Omental fat pad (tissue), 4 donors: ENCODE measurements around the gene MAST1. TPM values are rescaled to one million over a fixed set of nuclear protein-coding genes. Genes with fewer than 3 reads are reported as not detected.

Experiments used
- ATAC-seq: fragments of 150-250 bp; one replicate; pipeline ENCODE4 v1.9.1; 2016; ENCODE audit warnings: mild to moderate bottlenecking, moderate library complexity; ENCODE audit not compliant: low FRiP score
- DNase-seq: peaks from one replicate; pipeline ENCODE4 v3.0.0-alpha.2; 2019; ENCODE audit warnings: low spot score
- total RNA-seq, 4 donors: library from RNA; depleted of rRNA; stranded (reverse); fragments of >200 nt; gene quantifications; one replicate each; pipeline ENCODE4 v1.1.0, GENCODE V29; 2016
- TF ChIP-seq, protein P1 (sequence below), 3 donors: fragments of 450-650 bp; IDR thresholded peaks; one replicate each; pipeline ENCODE4 v1.5.1; 2016 to 2017; ENCODE audit warnings: antibody characterized with exemption in 3 of 3, mild to moderate bottlenecking in 3 of 3, moderate library complexity in 2 of 3

The MAST1 gene
- total RNA-seq, result not detected

GRCh38 chr19:12838182-12838885, at the start of gene MAST1:
MAST1 (plus strand) TSS chr19:12838515; CDS start chr19:12838573, 58 bp downstream.
- ATAC-seq (no peak), DNase-seq (no peak)
- TF ChIP-seq, protein P1, sequence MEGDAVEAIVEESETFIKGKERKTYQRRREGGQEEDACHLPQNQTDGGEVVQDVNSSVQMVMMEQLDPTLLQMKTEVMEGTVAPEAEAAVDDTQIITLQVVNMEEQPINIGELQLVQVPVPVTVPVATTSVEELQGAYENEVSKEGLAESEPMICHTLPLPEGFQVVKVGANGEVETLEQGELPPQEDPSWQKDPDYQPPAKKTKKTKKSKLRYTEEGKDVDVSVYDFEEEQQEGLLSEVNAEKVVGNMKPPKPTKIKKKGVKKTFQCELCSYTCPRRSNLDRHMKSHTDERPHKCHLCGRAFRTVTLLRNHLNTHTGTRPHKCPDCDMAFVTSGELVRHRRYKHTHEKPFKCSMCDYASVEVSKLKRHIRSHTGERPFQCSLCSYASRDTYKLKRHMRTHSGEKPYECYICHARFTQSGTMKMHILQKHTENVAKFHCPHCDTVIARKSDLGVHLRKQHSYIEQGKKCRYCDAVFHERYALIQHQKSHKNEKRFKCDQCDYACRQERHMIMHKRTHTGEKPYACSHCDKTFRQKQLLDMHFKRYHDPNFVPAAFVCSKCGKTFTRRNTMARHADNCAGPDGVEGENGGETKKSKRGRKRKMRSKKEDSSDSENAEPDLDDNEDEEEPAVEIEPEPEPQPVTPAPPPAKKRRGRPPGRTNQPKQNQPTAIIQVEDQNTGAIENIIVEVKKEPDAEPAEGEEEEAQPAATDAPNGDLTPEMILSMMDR (IDR thresholded peaks at IDR 0.05), result peak in 1 of 3 donors; percentile 2

- TF ChIP-seq, protein P1 (IDR thresholded peaks at IDR 0.05), result no peak
- DNase-seq (no peak), ATAC-seq (no peak)
Observed at GRCh38 chr19:12788682-12789097, 49.6 kb upstream of the MAST1 start.

- ATAC-seq, result no peak
- TF ChIP-seq, protein P1 (IDR thresholded peaks at IDR 0.05), result no peak
- DNase-seq, result no peak
Observed at GRCh38 chr19:12789098-12789903, 49.0 kb upstream of the MAST1 start.

- TF ChIP-seq, protein P1 (IDR thresholded peaks at IDR 0.05), result no peak
- DNase-seq (peak; percentile 84), ATAC-seq (peak; percentile 50)
Observed at GRCh38 chr19:12789904-12790619, 48.3 kb upstream of the MAST1 start.

DNA sequence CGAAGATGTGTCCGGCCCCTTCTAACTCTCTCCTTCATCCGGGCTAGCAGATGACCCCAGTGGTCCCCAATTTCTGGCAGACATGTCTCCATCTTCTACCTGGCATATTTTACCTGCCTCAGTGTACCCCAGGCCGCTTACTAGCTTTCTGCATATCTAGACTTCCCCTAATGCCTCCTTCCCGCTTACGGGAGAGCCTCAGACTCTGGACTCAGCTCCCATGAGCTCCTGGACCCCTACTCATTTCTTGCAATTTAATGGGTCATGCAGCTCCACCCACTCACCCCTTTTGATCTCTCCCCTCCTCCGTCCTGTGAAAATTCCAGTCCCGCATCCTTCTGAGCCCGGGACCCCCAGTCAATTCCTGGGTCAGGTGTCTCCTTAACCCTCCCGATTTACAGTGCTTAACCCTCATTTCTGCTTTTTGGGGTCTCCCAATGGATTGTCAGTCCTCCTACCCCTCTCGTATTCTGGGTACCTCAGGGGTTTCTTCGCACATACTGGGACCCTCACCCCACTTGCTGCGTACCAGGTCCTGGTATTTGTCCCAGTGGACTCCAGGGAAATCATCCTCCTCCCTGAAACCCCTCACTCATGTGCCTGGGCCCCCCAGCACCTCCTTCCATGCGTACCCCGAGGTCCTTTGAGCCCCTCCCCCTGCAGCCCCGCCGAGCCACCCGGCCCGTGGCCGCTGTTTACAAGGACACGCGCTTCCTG, 47.5 kb upstream of the MAST1 start:
- TF ChIP-seq, protein P1 (IDR thresholded peaks at IDR 0.05), result no peak
- DNase-seq, result no peak

DNA sequence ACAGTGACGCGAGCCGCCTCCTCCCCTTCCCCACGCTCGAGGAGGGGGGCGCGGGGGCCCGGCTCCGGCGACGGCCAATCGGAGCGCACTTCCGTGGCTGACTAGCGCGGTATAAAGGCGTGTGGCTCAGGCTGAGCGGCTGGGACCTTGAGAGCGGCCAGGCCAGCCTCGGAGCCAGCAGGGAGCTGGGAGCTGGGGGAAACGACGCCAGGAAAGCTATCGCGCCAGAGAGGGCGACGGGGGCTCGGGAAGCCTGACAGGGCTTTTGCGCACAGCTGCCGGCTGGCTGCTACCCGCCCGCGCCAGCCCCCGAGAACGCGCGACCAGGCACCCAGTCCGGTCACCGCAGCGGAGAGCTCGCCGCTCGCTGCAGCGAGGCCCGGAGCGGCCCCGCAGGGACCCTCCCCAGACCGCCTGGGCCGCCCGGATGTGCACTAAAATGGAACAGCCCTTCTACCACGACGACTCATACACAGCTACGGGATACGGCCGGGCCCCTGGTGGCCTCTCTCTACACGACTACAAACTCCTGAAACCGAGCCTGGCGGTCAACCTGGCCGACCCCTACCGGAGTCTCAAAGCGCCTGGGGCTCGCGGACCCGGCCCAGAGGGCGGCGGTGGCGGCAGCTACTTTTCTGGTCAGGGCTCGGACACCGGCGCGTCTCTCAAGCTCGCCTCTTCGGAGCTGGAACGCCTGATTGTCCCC, 46.8 kb upstream of the MAST1 start, which contains the start of gene JUNB:
Gene JUNB, plus strand, starts transcription at position 142 of the 706 bp plus-strand sequence. Its CDS starts 286 bp downstream, at position 428.
- TF ChIP-seq, protein P1 (IDR thresholded peaks at IDR 0.05), result no peak
- ATAC-seq (peak; percentile 33), DNase-seq (peak; percentile 86)

More for the DNA sequence above, 47.5 kb upstream of the MAST1 start:
- ATAC-seq, result no peak
